ENCODE results near the gene PKP2.
"Not testable (repeated sequence)": the region's sequence is repeated elsewhere in the genome, so short reads cannot be mapped to it uniquely, and the experiment has no call there.

DNA sequence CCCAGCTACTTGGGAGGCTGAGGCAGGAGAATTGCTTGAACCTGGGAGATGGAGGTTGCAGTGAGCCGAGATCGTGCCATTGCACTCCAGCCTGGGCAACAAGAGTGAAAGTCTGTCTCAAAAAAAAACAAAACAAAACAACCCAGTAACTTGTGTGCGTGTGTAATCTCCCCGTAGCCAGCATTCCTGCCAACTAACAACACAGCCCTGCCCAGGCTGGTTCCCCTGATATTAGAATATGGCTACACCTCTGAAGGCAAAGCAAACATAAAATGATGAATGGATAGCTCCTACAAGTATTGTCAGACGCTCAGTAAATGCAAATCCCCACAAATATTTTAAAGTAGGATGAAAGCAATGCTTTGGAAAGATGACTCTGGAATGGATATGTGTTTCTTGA, 24.2 kb downstream of the PKP2 start:
- TF ChIP-seq, protein P1, sequence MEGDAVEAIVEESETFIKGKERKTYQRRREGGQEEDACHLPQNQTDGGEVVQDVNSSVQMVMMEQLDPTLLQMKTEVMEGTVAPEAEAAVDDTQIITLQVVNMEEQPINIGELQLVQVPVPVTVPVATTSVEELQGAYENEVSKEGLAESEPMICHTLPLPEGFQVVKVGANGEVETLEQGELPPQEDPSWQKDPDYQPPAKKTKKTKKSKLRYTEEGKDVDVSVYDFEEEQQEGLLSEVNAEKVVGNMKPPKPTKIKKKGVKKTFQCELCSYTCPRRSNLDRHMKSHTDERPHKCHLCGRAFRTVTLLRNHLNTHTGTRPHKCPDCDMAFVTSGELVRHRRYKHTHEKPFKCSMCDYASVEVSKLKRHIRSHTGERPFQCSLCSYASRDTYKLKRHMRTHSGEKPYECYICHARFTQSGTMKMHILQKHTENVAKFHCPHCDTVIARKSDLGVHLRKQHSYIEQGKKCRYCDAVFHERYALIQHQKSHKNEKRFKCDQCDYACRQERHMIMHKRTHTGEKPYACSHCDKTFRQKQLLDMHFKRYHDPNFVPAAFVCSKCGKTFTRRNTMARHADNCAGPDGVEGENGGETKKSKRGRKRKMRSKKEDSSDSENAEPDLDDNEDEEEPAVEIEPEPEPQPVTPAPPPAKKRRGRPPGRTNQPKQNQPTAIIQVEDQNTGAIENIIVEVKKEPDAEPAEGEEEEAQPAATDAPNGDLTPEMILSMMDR (IDR thresholded peaks at IDR 0.05) = not testable (repeated sequence)
- not testable (repeated sequence) for TF ChIP-seq EP300, POLR2AphosphoS5 (IDR thresholded peaks at IDR 0.05)
